Hematopoietic multipotent progenitor cell treated with erythropoietin and hydrocortisone succinate and interleukin-3 and kit ligand, for 17 days (in vitro differentiated cells): ENCODE measurements around the gene UPF1.
"Not testable (repeated sequence)": the region's sequence is repeated elsewhere in the genome, so short reads cannot be mapped to it uniquely, and the experiment has no call there.

Experiments
- DNase-seq: peaks from one replicate; pipeline ENCODE4 v3.0.0-alpha.2; 2015; ENCODE audit warnings: low spot score

UPF1 gene

GRCh38 chr19:18898607-18899408 lies 67.0 kb downstream of the UPF1 start:
- no peak for DNase-seq

GRCh38 chr19:18899624-18900560 lies 68.1 kb downstream of the UPF1 start:
- DNase-seq = no peak

- no peak for DNase-seq
These were observed 69.1 kb downstream of the UPF1 start for GRCh38 chr19:18900700-18901481.

GRCh38 chr19:18901491-18901890 lies 69.7 kb downstream of the UPF1 start:
- DNase-seq = no peak

GRCh38 chr19:18902519-18902918 lies 70.8 kb downstream of the UPF1 start:
- not testable (repeated sequence) for DNase-seq

DNA sequence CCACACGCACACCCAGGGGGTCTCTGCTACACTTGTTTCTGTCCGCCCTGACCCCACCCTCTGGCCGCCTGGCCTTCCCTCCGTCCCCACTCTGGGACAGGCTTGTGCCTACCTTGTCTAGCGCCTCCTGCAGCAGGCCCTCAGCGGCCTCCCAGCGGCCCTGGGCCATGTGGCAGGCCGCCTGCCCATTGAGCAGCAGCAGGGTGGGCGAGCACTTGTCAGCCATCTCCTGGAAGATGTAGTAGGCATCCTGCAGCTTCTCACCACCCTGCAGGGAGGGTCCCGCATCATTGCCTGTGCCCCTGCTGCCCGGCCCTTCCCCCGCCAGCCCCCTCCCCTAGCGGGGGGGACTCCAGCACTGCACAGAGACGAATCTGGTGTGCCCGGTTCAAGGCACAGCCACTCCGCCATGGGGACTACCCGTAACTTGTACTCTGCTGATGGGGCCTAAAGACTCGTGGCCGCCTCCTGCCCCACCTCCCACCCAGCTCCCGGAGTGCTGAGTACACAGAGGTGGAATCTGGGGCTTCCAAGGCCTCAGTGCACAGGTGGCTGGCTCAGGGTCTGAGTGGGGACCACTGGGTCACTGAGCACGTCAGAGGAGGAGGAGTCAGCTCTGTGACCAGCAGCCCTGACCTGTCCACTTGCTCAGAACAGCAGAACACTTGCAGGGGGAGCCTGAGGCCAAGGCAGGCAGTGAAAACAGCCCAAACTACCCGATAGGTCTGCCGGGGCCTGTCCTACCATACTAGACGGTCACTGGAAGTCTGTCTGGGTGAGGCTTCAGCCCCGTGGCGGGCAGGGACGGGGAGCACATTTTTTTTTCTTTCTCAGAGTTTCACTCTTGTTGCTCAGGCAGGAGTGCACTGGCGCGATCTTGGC lies 71.6 kb downstream of the UPF1 start:
- DNase-seq = no peak

DNA sequence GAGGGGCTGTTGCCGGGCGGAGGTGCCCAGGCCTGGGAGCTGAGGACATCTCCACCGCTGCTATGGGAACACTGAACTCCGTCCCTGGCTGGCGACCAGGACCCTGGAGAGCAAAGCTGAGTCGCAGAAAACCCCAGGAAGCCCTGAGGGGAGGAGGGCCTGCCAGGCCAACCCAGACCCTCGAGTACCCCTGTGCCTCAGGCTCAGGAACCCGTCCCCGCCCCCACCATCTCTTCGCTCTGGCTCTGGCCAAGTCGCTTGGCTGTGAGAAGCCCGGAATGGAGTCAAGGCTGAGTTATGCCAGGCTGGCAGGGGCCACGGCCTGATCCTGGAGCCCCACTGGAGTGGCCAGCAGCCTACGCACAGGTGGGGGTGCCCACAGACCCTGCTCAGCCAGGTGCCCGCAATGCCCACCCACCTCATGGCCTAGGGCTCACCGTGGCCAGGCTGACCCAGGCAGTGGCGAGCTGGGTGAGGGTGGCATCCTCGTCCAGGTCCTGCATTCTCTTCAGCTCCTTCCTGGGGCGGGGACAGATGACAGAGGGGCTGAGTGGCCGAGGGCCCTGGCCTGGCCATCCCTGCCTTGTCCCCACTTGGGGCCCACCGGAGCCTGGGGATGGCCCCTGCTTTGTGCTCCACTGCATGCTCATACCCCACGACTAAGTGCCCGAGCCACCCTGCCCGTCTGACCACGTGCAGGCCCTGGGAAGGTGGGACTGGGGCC lies 72.7 kb downstream of the UPF1 start:
- no peak for DNase-seq

DNA sequence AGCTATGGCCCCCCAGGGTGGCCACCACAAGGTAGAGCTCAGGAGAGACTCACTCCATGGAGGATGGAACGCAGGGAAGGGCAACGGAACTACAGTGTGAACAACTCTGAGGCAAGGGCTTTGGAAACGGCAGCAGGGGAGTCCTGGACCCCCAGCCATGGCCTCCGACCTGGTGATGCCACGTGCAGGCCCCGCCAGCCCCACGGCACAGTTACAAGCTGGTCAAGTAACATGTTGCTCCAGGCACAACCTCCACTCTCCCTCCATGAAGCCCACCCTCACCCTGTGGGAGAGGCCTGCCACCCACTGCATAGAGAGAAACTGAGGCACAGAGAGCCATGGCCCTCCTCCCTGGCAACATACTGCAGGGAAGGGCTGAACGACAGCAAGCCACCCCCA lies 73.3 kb downstream of the UPF1 start:
- DNase-seq = no peak

DNA sequence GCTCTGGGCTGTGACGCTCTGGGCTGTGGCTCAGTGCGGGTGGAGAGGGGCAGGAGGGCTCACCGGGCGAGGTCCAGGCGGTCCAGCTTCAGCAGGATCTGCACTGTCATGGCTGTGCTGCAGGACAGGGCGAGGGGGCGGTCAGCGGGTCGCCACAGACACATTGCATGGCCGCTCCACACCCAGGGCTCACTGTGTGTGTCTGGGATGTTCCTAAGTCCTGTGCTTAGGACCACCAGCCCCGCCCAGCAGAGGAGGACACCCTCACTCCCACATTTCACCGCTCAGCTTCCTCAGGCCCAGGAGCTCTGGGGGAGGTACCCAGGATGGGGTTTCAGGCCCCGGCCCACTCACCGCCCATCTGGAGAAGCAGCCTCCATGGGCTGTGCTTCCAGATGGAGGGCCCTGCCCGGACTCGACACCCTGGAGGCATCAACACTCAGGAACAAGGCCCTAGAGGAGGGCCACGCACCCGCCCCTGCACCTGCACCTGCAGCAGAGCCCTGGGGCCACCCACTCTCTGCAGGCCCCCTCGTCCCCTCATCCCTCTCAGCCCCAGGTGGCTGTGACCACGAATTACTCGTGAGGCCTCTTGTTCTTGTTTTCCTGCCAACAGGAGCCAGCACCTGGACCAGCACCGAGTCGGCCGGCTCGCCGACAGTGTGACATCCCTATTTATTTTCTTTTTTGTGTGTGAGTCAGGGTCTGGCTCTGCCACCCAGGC lies 73.9 kb downstream of the UPF1 start:
- no peak for DNase-seq

- no peak for DNase-seq
These were observed 75.1 kb downstream of the UPF1 start for GRCh38 chr19:18906605-18907519.

DNA sequence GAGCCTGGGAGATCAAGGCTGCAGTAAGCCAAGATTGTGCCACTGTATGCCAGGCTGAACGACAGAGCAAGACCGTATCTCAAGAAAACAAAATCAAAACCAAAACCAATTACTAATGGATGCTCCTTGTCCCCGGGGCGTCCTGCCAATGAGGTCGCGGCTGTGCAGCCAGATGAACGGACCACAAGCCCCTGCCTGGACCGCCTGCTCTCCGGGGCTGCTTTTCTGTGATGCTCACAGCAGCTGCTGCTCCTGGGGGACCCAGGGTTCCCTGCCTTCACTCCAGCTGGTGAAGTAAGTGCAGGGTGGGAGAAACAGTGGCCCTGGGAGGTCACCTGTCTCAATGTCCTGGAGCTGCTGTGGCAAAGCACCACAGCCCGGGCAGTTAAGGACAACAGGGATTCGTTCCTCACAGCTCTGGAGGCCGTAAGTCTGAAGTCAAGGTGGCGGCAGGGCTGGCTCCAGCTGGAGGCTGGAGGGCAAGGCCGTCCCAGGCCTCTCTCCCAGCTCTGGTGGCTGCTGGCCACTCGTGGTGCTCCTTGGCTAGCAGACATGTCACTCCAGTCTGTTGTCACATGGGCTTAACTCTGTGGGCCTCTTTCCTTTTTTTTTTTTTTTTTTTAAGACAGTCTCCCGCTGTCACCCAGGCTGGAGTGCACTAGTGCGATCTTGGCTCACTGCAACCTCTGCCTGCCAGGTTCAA lies 77.3 kb downstream of the UPF1 start:
- no peak for DNase-seq

DNA sequence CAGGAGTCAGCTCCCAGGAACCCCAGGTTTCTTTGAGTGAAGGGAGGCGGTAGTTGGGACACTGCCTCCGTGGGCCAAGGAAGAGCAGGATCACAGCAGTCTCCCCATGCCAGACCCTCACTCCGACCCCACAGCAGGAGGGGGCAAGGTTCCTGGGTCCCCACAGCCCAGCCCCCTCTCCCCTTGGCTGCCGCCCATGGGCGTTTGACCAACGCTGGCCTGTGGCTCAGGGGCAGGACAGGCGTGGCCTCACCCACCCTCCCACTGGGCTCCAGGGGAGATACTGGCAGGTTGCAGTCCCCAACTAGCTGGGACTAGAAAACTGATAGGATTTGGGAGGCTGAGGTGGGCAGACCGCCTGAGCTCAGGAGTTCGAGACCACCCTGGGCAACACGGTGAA lies 78.3 kb downstream of the UPF1 start:
- no peak for DNase-seq

- DNase-seq = no peak
These were observed 79.2 kb downstream of the UPF1 start for GRCh38 chr19:18910801-18911436.

DNA sequence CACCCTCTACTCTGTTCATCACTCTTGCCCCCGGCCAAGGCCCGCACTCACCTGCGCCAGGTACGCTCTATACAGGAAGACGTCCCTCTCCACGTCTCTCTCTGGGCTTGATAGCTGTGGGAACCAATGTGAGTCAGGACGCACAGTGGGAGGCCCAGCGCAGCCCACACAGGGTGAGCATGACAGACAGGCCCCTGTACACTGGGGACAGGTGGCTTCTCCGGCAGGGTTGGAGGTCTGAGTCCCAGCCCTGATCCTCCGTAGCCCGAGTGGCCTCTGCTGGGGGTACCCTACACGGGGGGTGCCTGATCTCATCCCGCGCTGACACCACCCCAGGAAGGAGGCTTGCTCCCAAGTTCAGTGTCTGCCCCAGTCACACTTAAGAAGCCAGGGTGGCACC lies 81.2 kb downstream of the UPF1 start:
- DNase-seq = no peak

DNA sequence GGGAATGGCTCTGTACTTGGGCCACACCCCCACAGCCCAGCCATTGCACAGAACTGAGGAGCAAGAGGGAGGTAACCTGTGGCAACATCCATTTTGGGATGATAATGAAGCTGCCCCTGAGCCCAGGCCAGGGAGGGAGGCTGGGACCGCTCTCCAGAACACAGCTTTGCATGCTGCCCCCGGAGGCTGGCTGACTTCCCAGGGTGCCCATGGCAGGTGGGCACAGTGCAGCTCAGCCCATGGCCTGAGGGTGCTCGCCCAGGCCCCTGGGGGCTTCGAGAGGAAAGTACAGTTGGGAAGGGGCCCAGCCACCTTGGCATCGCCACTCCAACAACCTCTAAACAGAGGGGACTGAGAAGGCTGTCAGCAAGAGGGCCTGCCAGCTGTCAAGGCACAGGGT lies 81.7 kb downstream of the UPF1 start:
- DNase-seq = no peak

DNA sequence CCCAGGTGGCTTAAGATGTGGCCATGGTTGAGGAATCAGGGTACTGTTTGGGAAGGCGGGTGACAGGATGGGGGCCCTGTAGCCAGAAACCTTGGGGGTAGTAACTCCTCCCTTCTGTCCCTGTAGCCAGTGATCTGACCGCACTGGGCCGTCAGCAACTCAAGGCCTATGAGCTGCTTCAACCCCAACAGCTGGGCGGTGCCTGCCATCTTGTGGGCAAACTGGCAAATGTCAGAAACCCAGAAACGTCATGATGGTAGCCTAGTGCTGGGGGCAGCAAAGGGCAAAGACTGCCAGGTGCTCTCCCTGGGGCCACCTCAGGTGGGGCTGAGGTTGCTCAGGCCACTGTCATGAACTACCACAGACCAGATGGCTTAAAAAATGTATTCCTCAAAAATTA lies 83.9 kb downstream of the UPF1 start:
- DNase-seq = peak; percentile 36

- not testable (repeated sequence) for DNase-seq
These were observed 85.8 kb downstream of the UPF1 start for GRCh38 chr19:18917593-18917992.
